ENCODE measurements around the gene HPSE. TPM values are rescaled to one million over a fixed set of nuclear protein-coding genes. Genes with fewer than 3 reads are reported as not detected.
"Not testable (repeated sequence)": the region's sequence is repeated elsewhere in the genome, so short reads cannot be mapped to it uniquely, and the experiment has no call there.

Gene HPSE
- total RNA-seq, 2 donors from 2014 or later, result 0.52 to 0.99 TPM

DNA sequence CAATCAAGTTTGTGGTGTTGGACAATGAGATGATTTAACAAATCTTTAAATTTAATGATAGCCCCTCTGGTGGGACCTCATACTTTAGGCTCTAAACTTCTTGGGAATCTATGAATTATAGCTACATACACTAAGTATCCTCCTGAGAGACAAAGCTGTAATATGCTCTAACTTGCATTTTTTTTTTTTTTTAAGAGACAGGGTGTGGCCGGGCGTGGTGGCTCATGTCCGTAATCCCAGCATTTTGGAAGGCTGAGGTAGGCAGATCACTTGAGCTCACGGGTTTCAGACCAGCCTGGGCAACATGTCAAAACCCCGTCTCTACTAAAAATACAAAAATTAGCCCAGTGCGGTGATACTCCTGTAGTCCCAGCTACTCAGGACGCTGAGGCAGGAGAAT, 26.7 kb downstream of the HPSE start:
- 81 to 82% methylated on average over 7 of the region's 7 CpGs for WGBS, 2 donors
- no peak for ATAC-seq

DNA sequence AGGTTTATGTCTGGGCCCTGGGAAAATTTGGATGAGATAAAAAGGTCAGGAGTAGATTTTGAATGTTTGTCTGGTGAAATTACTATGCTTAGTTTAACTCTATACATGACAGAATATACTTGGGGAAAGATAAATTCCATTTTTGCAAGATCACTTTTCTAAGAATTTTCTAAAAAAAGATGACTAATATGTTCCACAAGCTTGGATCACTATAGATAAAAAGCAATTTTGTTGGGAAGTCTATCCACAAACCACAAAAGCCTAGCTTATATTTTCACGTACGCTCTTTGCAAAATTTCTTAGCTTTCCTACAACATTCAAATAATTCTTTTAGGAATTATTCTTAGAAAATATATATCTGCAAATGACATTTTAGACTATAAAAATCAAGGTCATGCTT, 29.5 kb downstream of the HPSE start:
- 94 to 96% methylated on average over 2 of the region's 2 CpGs for WGBS, 2 donors
- Histone ChIP-seq H3K27ac (no peak overlapping the region), H3K4me1 (no peaks in the 10 kb centered on the region), H3K27me3 (no peaks in the 10 kb centered on the region), H3K4me3 (no peak overlapping the region), H3K9me3 (no peaks in the 10 kb centered on the region), H3K36me3 (replicated peaks in 1 of 2; ENCODE audit: insufficient read depth in 1 of 2, low read depth in 2 of 2) (no peaks in the 10 kb centered on the region)
- TF ChIP-seq, protein P1, sequence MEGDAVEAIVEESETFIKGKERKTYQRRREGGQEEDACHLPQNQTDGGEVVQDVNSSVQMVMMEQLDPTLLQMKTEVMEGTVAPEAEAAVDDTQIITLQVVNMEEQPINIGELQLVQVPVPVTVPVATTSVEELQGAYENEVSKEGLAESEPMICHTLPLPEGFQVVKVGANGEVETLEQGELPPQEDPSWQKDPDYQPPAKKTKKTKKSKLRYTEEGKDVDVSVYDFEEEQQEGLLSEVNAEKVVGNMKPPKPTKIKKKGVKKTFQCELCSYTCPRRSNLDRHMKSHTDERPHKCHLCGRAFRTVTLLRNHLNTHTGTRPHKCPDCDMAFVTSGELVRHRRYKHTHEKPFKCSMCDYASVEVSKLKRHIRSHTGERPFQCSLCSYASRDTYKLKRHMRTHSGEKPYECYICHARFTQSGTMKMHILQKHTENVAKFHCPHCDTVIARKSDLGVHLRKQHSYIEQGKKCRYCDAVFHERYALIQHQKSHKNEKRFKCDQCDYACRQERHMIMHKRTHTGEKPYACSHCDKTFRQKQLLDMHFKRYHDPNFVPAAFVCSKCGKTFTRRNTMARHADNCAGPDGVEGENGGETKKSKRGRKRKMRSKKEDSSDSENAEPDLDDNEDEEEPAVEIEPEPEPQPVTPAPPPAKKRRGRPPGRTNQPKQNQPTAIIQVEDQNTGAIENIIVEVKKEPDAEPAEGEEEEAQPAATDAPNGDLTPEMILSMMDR (IDR thresholded peaks at IDR 0.05), result no peak
- TF ChIP-seq POLR2A (IDR thresholded peaks at IDR 0.05), result no peak
- no peak for ATAC-seq
- DNase-seq, result no peak
- intact Hi-C loops (cut with DNase I), result no loop called here

More for the DNA sequence above, 26.7 kb downstream of the HPSE start:
- TF ChIP-seq, protein P1 (IDR thresholded peaks at IDR 0.05), result no peak
- no peak for TF ChIP-seq POLR2A (IDR thresholded peaks at IDR 0.05)
- H3K27ac ChIP-seq, result no peak overlapping the region
- H3K27me3 ChIP-seq, result no peaks in the 10 kb centered on the region
- no peaks in the 10 kb centered on the region for H3K9me3 ChIP-seq
- no peaks in the 10 kb centered on the region for H3K36me3 ChIP-seq (replicated peaks in 1 of 2; ENCODE audit: insufficient read depth in 1 of 2, low read depth in 2 of 2)
- intact Hi-C loops (cut with DNase I), result no loop called here
- DNase-seq, result no peak
- no peaks in the 10 kb centered on the region for H3K4me1 ChIP-seq
- no peak overlapping the region for H3K4me3 ChIP-seq

DNA sequence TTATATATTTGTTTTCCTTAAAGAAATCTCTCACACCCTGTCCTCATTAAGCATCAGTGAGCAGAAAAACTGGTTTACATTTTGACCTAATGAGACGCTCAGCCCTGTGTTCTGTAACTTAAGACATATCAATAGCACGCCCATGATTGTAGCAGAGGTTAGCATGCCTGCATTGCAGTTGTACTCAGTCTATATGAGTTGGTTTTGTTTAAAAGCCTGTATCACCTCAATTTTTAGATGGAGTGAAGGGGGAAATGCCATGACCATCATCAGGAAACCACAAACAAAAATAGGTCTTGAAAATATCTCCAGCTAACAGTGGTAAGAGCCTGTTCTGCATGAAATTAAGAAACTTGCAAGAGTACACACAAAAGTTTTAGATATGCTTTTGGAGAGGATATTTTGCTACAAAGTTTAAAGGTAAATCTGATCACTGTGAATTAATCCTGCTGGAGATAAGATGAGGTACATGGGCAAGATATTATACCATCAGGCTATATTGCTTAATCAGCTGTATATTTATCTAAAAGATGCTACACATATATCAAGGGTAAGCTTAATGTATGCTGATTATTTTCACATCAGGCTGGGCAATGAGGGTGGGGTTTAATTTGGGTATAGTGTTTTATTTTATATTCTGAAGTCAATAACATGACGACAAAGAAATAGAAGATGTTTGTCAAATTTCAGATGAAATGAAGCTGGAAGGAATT, 36.9 kb downstream of the HPSE start:
- H3K4me3 ChIP-seq, result no peak overlapping the region
- H3K9me3 ChIP-seq, result no peaks in the 10 kb centered on the region
- H3K36me3 ChIP-seq (replicated peaks in 1 of 2; ENCODE audit: insufficient read depth in 1 of 2, low read depth in 2 of 2), result no peaks in the 10 kb centered on the region
- no peaks in the 10 kb centered on the region for H3K27me3 ChIP-seq
- no peak for ATAC-seq
- H3K4me1 ChIP-seq, result no peaks in the 10 kb centered on the region
- 54 to 61% methylated on average over 3 of the region's 3 CpGs for WGBS, 2 donors
- TF ChIP-seq, protein P1 (IDR thresholded peaks at IDR 0.05), result no peak
- TF ChIP-seq POLR2A (IDR thresholded peaks at IDR 0.05), result no peak
- intact Hi-C loops (cut with DNase I), result no loop called here
- DNase-seq, result no peak
- no peak overlapping the region for H3K27ac ChIP-seq

DNA sequence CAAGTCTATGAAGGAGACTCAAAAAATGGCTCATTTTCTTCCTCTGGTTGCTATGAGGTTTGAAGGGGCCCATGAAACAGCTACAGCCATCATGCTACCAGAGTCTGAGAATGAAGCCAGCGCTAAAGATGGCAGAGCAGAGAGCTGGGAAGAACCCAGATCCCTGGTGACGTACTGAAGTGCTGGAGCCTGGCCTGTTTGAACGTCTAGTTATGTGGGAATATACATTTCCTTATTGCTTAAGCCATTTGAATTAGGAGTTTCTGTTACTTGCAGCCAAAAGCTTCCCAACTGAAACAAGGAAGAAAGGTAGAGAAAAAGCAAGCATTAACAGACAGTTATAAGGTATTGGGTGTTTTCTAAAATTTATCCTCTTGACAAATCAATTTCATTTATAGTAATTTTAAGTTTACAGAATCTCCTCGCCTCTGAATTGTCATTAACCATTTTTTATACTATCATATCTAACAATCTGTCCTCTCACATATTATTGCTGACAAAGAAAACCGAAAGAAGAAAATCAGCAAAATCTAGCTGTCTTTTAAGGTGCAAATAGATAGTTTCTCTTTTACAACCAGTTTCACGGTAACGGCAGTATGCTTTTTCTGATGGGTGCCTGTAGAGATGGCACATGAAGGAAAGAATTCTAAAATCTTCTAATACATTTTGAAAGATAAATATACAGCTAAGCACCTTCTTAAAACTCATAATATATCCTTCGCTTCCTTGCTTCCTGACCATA, 41.2 kb downstream of the HPSE start:
- Histone ChIP-seq H3K4me1 (no peaks in the 10 kb centered on the region), H3K9me3 (no peaks in the 10 kb centered on the region), H3K27ac (no peak overlapping the region), H3K4me3 (no peak overlapping the region), H3K36me3 (replicated peaks in 1 of 2; ENCODE audit: insufficient read depth in 1 of 2, low read depth in 2 of 2) (no peaks in the 10 kb centered on the region), H3K27me3 (no peaks in the 10 kb centered on the region)
- ATAC-seq (no peak), DNase-seq (no peak)
- 75 to 79% methylated on average over 8 of the region's 8 CpGs for WGBS, 2 donors
- intact Hi-C loops (cut with DNase I), result no loop called here
- TF ChIP-seq POLR2A (IDR thresholded peaks at IDR 0.05), result no peak
- TF ChIP-seq, protein P1 (IDR thresholded peaks at IDR 0.05), result no peak

DNA sequence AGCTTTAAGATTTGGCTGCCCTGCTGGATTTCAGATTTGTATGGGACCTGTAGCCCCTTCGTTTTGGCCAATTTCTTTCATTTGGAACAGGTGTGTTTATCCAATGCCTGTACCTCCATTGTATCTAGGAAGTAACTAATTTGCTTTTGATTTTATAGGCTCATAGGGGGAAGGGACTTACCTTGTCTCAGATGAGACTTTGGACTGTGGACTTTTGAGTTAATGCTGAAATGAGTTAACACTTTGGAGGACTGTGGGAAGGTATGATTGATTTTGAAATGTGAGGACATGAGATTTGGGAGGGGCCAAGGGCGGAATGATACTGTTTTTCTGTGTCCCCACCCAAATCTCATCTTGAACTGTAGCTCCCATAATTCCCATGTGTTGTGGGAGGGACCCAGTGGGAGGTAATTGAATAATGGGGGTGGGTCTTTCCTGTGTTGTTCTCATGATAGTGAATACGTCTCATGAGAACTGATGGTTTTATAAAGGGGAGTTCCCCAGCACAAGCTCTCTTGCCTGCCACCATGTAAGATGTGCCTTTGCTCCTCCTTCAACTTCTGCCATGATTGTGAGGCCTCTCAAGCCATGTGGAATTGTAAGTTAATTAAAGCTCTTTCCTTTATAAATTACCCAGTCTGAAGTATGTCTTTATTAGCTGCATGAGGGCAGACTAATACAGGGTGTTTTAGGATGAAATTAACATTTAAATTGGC, 44.4 kb downstream of the HPSE start:
- DNase-seq; intact Hi-C loops (cut with DNase I); H3K27me3 ChIP-seq; ATAC-seq; H3K9me3 ChIP-seq; H3K4me1 ChIP-seq; H3K4me3 ChIP-seq; H3K27ac ChIP-seq; H3K36me3 ChIP-seq (replicated peaks in 1 of 2; ENCODE audit: insufficient read depth in 1 of 2, low read depth in 2 of 2): not testable (repeated sequence)
- 59 to 72% methylated on average over 3 of the region's 3 CpGs for WGBS, 2 donors

DNA sequence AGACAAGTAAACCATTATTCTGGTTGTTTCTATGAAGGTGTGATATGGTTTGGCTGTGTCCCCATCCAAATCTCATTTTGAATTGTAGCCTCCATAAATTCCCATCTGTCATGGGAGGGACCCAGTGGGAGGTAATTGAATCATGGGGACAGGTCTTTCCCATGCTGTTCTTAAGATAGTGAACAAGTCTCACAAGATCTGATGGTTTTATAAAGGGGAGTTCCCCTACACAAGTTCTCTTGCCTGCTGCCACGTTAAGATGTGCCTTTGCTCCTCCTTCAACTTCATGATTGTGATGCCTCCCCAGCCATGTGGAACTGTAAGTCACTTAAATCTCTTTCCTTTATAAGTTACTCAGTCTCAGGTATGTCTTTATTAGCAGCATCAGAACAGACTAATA, 46.3 kb downstream of the HPSE start:
- H3K36me3 ChIP-seq (replicated peaks in 1 of 2; ENCODE audit: insufficient read depth in 1 of 2, low read depth in 2 of 2); ATAC-seq; H3K4me3 ChIP-seq; H3K4me1 ChIP-seq; H3K27me3 ChIP-seq; intact Hi-C loops (cut with DNase I); H3K9me3 ChIP-seq; DNase-seq; H3K27ac ChIP-seq: not testable (repeated sequence)
- WGBS, 2 donors, result 11 to 52% methylated on average over 1 of the region's 1 CpG

Measured in body of pancreas (tissue), 4 donors.